ENCODE data around the gene IFIT1B. TPM values are rescaled to one million over a fixed set of nuclear protein-coding genes. Genes with fewer than 3 reads are reported as not detected.

The IFIT1B gene
- total RNA-seq, 1 experiment from 2014 or later, result not detected

DNA sequence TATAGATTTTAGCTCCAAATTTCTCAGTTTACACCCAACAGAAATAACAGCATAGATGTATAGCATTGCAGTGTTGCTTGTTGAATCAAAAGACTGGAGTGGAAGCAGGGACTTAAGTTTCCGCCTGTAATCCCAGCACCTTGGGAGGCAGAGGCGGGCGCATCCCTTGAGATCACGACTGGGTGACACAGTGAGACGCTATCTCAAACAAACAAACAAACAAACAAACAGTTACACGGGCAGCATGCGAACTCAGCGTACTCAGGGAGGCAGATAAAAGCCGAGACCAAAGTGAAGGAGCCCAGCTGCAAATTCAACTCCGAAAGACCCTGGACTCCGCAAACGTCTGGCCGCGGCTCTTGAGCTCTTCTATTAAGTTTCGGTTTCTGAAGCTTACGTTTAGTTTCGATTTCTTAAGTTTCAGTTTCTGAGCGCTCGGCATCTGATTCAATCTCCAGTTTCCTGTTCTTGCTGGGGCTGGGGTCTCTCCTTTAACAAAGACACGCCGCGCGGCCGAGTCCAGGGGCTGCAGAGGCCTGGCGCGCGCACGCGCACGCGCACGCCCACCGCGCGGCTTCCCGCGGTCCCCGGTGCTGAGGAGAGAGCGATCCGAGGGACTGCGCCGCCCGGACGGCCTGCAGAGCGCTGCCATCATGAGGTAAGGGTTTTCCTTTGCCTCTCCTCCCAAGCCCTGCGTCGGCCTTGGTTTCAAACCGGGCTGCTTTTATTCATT lies 36.5 kb downstream of the IFIT1B start, which contains the start of gene IFIT5:
Gene IFIT5 (plus strand): TSS at position 423 of the 733 bp plus-strand sequence. CDS start 231 bp downstream, at position 654.
- TF ChIP-seq, protein P1, sequence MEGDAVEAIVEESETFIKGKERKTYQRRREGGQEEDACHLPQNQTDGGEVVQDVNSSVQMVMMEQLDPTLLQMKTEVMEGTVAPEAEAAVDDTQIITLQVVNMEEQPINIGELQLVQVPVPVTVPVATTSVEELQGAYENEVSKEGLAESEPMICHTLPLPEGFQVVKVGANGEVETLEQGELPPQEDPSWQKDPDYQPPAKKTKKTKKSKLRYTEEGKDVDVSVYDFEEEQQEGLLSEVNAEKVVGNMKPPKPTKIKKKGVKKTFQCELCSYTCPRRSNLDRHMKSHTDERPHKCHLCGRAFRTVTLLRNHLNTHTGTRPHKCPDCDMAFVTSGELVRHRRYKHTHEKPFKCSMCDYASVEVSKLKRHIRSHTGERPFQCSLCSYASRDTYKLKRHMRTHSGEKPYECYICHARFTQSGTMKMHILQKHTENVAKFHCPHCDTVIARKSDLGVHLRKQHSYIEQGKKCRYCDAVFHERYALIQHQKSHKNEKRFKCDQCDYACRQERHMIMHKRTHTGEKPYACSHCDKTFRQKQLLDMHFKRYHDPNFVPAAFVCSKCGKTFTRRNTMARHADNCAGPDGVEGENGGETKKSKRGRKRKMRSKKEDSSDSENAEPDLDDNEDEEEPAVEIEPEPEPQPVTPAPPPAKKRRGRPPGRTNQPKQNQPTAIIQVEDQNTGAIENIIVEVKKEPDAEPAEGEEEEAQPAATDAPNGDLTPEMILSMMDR (IDR thresholded peaks at IDR 0.05; ENCODE audit: insufficient read depth in 1 of 2, low read depth in 1 of 2, low read length in 1 of 2, severe bottlenecking in 1 of 2, unreplicated experiment in 1 of 2), result no peak
- Mint-ChIP-seq H3K36me3 (ENCODE audit: insufficient read depth, unreplicated experiment) (no peaks in the 10 kb centered on the region), H3K4me3 (ENCODE audit: unreplicated experiment) (peak within 1 kb of the TSS; percentile 77), H3K27ac (ENCODE audit: unreplicated experiment) (peak within 1 kb of the TSS; percentile 26), H3K27me3 (ENCODE audit: insufficient read depth, unreplicated experiment) (no peaks in the 10 kb centered on the region), H3K9me3 (ENCODE audit: unreplicated experiment) (no peaks in the 10 kb centered on the region), H3K4me1 (ENCODE audit: low read depth, unreplicated experiment) (no peaks in the 10 kb centered on the region)
- Histone ChIP-seq H3K27me3 (replicated peaks; ENCODE audit: control insufficient read depth, insufficient read depth, low read length) (no peaks in the 10 kb centered on the region), H3K36me3 (ENCODE audit: control insufficient read depth, insufficient read depth, low read length) (no peaks in the 10 kb centered on the region), H3K9me3 (no peaks in the 10 kb centered on the region), H3K4me1 (peaks cover 4% of the 10 kb centered on the region; the same call in 1 of the 2 replicates), H3K4me3 (ENCODE audit: low read depth, low read length) (peak within 1 kb of the TSS; percentile 53)
- CTCF ChIA-PET, result interaction anchor here (1.0 kb wide), 1 partner anchor 10 kb away, joined by 4 read pairs; no protein-coding TSS in a partner anchor
- intact Hi-C loops (cut with micrococcal nuclease; ENCODE audit: unreplicated experiment), result loop anchor here (1.0 kb wide), 1 partner anchor 21 kb away; no protein-coding TSS in a partner anchor
- peak; percentile 44 to 68 for DNase-seq
- TSS peak; percentile 94 for BruUV-seq (replicated peaks)
- POLR2A ChIA-PET, result interaction anchor here (0.6 to 0.7 kb wide), 2 partner anchors 139 to 314 kb away, joined by 3 read pairs; no protein-coding TSS in a partner anchor

DNA sequence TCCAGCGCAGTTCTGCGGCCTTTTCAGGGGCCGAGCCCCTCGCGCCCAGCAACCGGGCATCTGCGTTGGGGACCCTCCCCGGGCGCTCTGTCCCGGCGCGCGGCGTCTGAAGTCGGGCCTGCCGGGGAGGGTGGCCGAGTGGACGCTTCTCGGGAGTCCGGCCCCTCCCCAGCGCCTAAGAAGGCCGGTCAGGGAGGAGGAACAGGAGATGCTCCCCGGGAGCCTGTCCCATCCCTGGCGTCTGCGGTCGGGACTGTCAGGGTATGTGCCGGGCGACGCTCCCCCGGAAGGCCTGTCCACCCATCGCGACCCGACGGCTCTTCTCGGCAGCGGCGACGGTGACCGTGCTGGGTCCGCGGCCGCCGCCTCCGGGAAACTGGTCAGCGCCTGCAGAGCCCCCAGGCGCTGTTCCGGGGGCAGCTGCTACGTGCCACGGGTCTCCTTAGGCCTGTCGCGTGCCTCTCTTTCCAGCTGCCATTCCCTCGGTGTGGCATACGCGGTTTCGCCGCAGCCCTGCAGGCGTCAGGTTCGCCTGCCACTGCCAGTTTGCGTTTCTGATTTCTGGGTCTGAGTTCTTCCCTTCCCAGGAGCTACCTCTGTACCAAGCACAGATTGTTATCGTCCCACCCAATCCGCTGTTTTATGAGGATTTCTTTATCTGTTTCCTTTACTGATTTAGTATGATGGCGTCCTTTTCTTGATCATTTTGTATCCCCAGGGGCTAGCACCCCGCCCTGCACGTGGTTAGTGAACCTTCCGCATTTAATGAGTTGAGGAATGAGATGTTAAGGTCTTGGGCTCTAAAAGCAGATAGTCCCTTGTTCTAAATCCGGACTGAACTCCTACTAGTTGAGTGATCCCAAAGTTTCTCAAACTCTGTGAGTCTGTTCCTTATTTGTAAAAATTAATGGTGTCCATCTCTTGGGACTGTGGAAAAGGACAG lies 37.3 kb downstream of the IFIT1B start:
- H3K4me1 ChIP-seq, result peaks cover 4% of the 10 kb centered on the region; the same call in 1 of the 2 replicates
- BruUV-seq (replicated peaks), result no TSS peak
- TF ChIP-seq, protein P1 (IDR thresholded peaks at IDR 0.05; ENCODE audit: insufficient read depth in 1 of 2, low read depth in 1 of 2, low read length in 1 of 2, severe bottlenecking in 1 of 2, unreplicated experiment in 1 of 2), result no peak
- H3K36me3 ChIP-seq (ENCODE audit: control insufficient read depth, insufficient read depth, low read length), result no peaks in the 10 kb centered on the region
- intact Hi-C loops (cut with micrococcal nuclease; ENCODE audit: unreplicated experiment), result loop anchor here (1.0 kb wide), 1 partner anchor 22 kb away; no protein-coding TSS in a partner anchor
- ChIA-PET POLR2A (no interaction called here), CTCF (interaction anchor here (1.0 kb wide), 1 partner anchor 9 kb away, joined by 4 read pairs; no protein-coding TSS in a partner anchor)
- Mint-ChIP-seq H3K4me1 (ENCODE audit: low read depth, unreplicated experiment) (no peaks in the 10 kb centered on the region), H3K27ac (ENCODE audit: unreplicated experiment) (peak overlapping the region; percentile 26), H3K9me3 (ENCODE audit: unreplicated experiment) (no peaks in the 10 kb centered on the region), H3K36me3 (ENCODE audit: insufficient read depth, unreplicated experiment) (no peaks in the 10 kb centered on the region), H3K4me3 (ENCODE audit: unreplicated experiment) (peak overlapping the region; percentile 77), H3K27me3 (ENCODE audit: insufficient read depth, unreplicated experiment) (no peaks in the 10 kb centered on the region)
- no peaks in the 10 kb centered on the region for H3K27me3 ChIP-seq (replicated peaks; ENCODE audit: control insufficient read depth, insufficient read depth, low read length)
- peak overlapping the region; percentile 53 for H3K4me3 ChIP-seq (ENCODE audit: low read depth, low read length)
- H3K9me3 ChIP-seq, result no peaks in the 10 kb centered on the region
- no peak for DNase-seq

DNA sequence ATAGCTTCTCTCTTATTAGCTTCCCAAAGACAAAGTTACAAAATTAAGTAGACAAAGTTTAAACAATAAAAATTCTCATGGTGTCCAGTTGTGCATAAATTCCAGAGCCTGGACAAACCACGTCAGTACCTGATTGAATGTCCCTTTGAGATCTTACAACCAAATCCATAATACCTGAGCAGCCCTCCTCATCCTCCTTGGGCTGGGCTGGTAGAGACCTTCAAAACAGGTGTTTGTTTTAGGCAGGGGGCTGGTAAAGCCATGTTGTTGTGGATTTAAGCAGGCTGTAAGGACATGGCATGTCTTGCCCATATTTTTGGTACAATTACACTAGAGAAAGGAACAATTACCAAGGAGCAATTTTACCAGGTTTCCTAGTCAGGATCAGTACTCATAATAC lies 38.6 kb downstream of the IFIT1B start:
- Histone ChIP-seq H3K36me3 (ENCODE audit: control insufficient read depth, insufficient read depth, low read length) (no peaks in the 10 kb centered on the region), H3K4me3 (ENCODE audit: low read depth, low read length) (no peak overlapping the region), H3K27me3 (replicated peaks; ENCODE audit: control insufficient read depth, insufficient read depth, low read length) (no peaks in the 10 kb centered on the region), H3K4me1 (peaks cover 4% of the 10 kb centered on the region; the same call in 1 of the 2 replicates), H3K9me3 (no peaks in the 10 kb centered on the region)
- CTCF ChIA-PET, result no interaction called here
- POLR2A ChIA-PET, result no interaction called here
- DNase-seq, result no peak
- no TSS peak for BruUV-seq (replicated peaks)
- intact Hi-C loops (cut with micrococcal nuclease; ENCODE audit: unreplicated experiment), result no loop called here
- Mint-ChIP-seq H3K9me3 (ENCODE audit: unreplicated experiment) (no peaks in the 10 kb centered on the region), H3K36me3 (ENCODE audit: insufficient read depth, unreplicated experiment) (no peaks in the 10 kb centered on the region), H3K27me3 (ENCODE audit: insufficient read depth, unreplicated experiment) (no peaks in the 10 kb centered on the region), H3K4me1 (ENCODE audit: low read depth, unreplicated experiment) (no peaks in the 10 kb centered on the region), H3K27ac (ENCODE audit: unreplicated experiment) (no peak overlapping the region), H3K4me3 (ENCODE audit: unreplicated experiment) (no peak overlapping the region)
- TF ChIP-seq, protein P1 (IDR thresholded peaks at IDR 0.05; ENCODE audit: insufficient read depth in 1 of 2, low read depth in 1 of 2, low read length in 1 of 2, severe bottlenecking in 1 of 2, unreplicated experiment in 1 of 2), result no peak

Measured in Caco-2 (cell line).